ENCODE measurements around the gene FMN1. TPM values are rescaled to one million over a fixed set of nuclear protein-coding genes. Genes with fewer than 3 reads are reported as not detected.
A peak's percentile ranks its signal among the peaks of the same experiment; 100 is the strongest.

Gene FMN1, protein sequence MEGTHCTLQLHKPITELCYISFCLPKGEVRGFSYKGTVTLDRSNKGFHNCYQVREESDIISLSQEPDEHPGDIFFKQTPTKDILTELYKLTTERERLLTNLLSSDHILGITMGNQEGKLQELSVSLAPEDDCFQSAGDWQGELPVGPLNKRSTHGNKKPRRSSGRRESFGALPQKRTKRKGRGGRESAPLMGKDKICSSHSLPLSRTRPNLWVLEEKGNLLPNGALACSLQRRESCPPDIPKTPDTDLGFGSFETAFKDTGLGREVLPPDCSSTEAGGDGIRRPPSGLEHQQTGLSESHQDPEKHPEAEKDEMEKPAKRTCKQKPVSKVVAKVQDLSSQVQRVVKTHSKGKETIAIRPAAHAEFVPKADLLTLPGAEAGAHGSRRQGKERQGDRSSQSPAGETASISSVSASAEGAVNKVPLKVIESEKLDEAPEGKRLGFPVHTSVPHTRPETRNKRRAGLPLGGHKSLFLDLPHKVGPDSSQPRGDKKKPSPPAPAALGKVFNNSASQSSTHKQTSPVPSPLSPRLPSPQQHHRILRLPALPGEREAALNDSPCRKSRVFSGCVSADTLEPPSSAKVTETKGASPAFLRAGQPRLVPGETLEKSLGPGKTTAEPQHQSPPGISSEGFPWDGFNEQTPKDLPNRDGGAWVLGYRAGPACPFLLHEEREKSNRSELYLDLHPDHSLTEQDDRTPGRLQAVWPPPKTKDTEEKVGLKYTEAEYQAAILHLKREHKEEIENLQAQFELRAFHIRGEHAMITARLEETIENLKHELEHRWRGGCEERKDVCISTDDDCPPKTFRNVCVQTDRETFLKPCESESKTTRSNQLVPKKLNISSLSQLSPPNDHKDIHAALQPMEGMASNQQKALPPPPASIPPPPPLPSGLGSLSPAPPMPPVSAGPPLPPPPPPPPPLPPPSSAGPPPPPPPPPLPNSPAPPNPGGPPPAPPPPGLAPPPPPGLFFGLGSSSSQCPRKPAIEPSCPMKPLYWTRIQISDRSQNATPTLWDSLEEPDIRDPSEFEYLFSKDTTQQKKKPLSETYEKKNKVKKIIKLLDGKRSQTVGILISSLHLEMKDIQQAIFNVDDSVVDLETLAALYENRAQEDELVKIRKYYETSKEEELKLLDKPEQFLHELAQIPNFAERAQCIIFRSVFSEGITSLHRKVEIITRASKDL (N-terminal part only)
- polyA plus RNA-seq, result 0.26 and 0.40 TPM in 2 replicates
- polyA minus RNA-seq, result 2.2 and 3.5 TPM in 2 replicates

- Histone ChIP-seq H2AFZ (ENCODE audit: low read depth, low read length) (peak within 1 kb of the TSS; percentile 24), H3K9ac (ENCODE audit: low read length) (peak within 1 kb of the TSS; percentile 55), H3F3A (ENCODE audit: insufficient read depth, low read length, poor library complexity, severe bottlenecking) (no peaks in the 10 kb centered on the region), H3K36me3 (ENCODE audit: insufficient read depth, low read length) (no peaks in the 10 kb centered on the region), H3K4me3 (ENCODE audit: low read length) (peak within 1 kb of the TSS; percentile 71), H3K27me3 (ENCODE audit: insufficient read depth, low read depth, low read length) (no peaks in the 10 kb centered on the region), H3K79me2 (replicated peaks; ENCODE audit: insufficient read depth, low read length) (no peaks in the 10 kb centered on the region), H3K9me3 (ENCODE audit: low read length) (no peaks in the 10 kb centered on the region), H3K4me2 (ENCODE audit: low read length) (peak within 1 kb of the TSS; percentile 38), H4K20me1 (ENCODE audit: insufficient read depth) (no peaks in the 10 kb centered on the region), H3K27ac (ENCODE audit: low read length) (peak within 1 kb of the TSS; percentile 5), H3K9me2 (ENCODE audit: insufficient read depth, low read length) (no peaks in the 10 kb centered on the region)
- TF ChIP-seq TAF1 (IDR thresholded peaks at IDR 0.05; ENCODE audit: low read depth) (peak; percentile 28), RAD21 (conservative IDR thresholded peaks at IDR 0.05) (no peak)
These were observed at the start of gene FMN1 for GRCh38 chr15:33194704-33195670. FMN1 (minus strand) TSS chr15:33194714; CDS start chr15:33154914, 39,800 bp downstream.

DNA sequence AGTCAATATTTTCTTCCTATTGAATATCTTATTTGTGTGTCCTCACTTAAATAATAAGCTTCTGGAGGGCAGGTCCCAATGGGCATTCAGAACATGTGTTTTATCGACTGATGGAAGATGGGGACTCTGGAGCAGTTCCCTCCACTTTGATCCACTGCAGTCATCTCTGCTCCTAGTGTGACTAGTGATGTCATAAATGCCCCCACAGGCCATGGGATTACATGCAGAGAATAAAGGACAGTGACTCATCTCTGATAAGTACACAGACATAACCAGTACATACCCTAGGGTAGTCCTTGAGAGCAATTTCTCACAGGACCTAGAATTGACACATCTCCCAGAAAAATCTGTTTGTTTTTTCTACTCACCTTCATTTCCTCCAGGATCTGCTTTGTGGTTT is 49.4 kb upstream of the FMN1 start:
- Histone ChIP-seq H2AFZ (ENCODE audit: low read depth, low read length) (no peak overlapping the region), H3K9me3 (ENCODE audit: low read length) (no peaks in the 10 kb centered on the region), H3K9me2 (ENCODE audit: insufficient read depth, low read length) (no peaks in the 10 kb centered on the region), H3K4me3 (ENCODE audit: low read length) (no peak overlapping the region), H3K27ac (ENCODE audit: low read length) (no peak overlapping the region), H3K79me2 (replicated peaks; ENCODE audit: insufficient read depth, low read length) (no peaks in the 10 kb centered on the region), H3K9ac (ENCODE audit: low read length) (no peak overlapping the region), H4K20me1 (ENCODE audit: insufficient read depth) (no peaks in the 10 kb centered on the region), H3K36me3 (ENCODE audit: insufficient read depth, low read length) (no peaks in the 10 kb centered on the region), H3F3A (ENCODE audit: insufficient read depth, low read length, poor library complexity, severe bottlenecking) (no peaks in the 10 kb centered on the region), H3K4me2 (ENCODE audit: low read length) (no peak overlapping the region), H3K27me3 (ENCODE audit: insufficient read depth, low read depth, low read length) (no peaks in the 10 kb centered on the region)
- TF ChIP-seq REST (IDR thresholded peaks at IDR 0.05; ENCODE audit: borderline replicate concordance) (no peak), TAF1 (IDR thresholded peaks at IDR 0.05; ENCODE audit: low read depth) (no peak), MXI1 (conservative IDR thresholded peaks at IDR 0.05; ENCODE audit: poor library complexity, severe bottlenecking) (no peak), EP300 (conservative IDR thresholded peaks at IDR 0.05; ENCODE audit: poor library complexity, severe bottlenecking) (no peak), POLR2AphosphoS5 (IDR thresholded peaks at IDR 0.05) (no peak), EZH2 (IDR thresholded peaks at IDR 0.05; ENCODE audit: borderline replicate concordance, insufficient read depth, low read length, poor library complexity, severe bottlenecking) (no peak), SMC3 (conservative IDR thresholded peaks at IDR 0.05; ENCODE audit: poor library complexity) (no peak)
